NCI-H748 (cell line): Measurements from ENCODE around the gene NKIRAS2.

Source experiments
- DNase-seq: peaks from one replicate; lab custom pipeline; 2025; ENCODE audit not compliant: unreplicated experiment; lab: John Stamatoyannopoulos, UW

Gene NKIRAS2

DNA sequence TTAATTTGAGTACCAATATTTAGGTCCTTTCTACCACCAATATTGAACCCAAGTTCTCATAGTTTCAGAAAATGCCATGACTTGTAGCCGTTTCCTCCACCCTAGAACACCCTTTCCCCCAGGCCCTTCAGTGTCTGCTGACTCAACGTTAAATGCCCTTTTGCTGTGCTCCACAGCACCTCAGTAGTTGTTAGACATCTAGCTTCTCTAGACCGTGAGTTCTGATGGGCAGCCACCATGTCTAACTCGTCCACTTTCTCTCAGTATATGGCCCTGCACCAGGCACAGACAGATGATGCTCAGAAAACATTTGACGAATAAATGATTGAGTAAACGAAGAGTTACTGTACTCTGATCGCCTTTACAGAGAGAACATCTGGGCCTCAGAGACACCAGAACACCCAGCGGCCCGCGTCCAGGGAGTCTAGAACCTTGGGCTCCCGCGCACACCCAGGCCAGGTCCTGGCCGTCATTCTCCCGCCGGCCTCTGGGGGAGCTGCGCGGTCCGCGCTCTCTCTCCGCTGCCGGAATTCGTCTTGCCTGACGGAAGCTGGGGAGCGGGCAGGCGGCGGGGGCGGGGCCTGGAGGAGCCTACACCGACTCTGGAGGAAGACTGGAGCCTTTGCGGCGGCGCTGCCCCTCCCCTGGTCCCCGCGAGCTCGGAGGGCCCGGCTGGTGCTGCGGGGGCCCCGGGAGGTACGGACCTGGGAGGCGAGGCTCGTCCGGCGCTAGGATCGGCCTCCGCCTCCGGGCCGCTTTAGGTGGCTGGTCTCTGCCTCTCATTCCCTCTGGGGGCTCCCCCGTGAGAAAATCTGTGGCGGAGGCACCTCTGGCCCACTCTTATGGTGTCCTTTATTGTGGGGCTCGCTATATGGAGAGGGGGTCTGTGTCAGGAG is at the start of gene NKIRAS2:
NKIRAS2 (plus strand) TSS at position 582 of the 896 bp plus-strand sequence. CDS start 1,488 bp downstream, outside the sequence.
- DNase-seq, result peak; percentile 93

- no peak for DNase-seq
Observed at GRCh38 chr17:41970901-41971331, 49.0 kb upstream of the NKIRAS2 start.

DNA sequence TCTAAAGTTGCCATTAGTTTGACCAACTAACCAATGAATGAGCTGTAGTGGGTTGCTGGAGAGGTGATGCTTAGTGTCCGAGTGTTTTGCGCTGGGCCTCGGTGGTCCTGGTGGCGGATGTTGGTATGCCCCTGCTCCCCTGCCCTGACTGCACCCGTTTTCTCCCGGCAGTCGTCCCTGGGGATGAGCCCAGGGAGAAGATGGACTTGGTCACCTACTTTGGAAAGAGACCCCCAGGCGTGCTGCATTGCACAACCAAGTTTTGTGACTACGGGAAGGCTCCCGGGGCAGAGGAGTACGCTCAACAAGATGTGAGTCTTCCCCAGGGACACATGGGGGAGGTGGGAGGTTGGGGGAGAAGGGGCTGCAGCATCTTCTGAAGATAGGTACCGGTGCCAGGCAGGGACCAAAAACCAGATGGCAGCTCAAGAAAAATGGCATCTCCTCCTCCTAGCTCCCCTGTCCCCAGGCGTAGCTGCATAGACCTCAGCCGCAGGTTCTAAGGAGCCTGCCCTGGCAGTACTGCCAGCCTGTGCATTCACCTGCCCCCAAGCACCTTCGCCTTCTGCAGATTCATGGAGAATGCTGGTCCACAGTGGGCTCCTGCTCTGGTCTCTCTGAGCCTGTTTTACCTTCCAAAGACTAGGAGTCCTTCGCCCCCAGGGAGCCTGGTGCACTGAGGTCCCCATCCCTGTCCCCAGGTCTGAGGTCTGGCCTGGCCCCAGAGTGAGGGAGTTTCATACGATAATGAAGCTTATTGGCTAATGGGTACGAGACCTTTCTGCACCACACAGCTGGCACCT is 48.0 kb upstream of the NKIRAS2 start:
- no peak for DNase-seq

DNA sequence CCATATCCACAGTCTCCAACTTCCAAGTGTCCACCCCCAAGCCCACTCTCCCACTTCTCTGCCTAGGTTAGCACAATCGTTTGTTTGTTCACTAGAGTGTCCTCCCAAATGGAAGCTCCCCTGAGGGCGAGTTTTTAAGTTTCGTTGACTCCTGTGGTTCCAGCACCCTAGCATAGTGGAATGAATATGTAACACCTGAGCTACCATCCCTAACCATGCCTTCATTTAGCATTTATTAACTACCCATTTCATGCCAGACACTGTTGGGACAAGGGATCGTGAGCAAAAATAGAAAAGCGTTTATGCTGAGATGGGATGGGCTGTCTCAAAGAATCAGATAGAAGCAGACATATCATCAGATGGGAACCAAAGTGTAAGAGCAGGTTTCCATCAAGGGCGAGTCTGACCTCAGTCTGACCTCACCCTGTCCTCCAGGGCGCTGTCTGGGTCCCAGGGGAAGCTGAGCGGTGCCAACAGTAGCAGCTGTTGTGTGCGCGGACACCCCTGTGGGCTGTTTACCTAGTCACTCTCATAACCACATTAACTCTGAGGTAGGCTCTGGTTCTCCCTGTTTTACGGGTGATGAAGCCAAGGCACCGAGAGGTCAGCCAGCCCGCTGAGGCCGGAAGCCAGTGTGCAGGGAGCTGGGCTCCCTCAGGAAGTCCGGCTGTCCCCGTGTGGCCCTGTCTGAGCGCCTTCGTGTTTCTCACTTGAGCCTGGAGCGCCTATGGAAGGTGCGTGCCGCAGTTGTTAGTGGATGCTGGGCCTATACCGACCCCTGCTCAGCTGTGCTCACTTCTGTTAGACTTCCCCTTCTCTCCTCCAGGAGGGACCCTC is 47.1 kb upstream of the NKIRAS2 start:
- no peak for DNase-seq

- no peak for DNase-seq
Observed at GRCh38 chr17:41973408-41973811, 46.5 kb upstream of the NKIRAS2 start.

DNA sequence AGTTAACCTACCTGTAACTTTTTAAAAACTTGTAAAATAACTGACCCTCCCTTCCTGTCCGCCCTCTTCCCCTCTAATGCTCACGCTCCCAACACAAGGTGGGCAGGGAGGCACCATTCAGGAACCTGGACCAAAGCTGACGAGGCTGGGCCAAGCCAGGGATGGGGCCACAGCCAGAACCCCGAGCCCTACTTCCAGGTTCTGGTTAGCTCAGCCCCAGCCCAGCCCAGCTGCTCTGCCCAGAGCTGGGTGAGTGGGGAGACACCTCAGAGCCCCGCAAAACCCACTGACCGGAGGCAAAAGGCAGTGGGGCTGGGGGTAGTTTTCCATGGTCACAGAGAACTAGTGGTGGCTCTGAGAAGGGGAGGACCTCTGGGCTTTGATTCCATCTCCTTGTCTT is 45.9 kb upstream of the NKIRAS2 start:
- DNase-seq, result no peak

DNA sequence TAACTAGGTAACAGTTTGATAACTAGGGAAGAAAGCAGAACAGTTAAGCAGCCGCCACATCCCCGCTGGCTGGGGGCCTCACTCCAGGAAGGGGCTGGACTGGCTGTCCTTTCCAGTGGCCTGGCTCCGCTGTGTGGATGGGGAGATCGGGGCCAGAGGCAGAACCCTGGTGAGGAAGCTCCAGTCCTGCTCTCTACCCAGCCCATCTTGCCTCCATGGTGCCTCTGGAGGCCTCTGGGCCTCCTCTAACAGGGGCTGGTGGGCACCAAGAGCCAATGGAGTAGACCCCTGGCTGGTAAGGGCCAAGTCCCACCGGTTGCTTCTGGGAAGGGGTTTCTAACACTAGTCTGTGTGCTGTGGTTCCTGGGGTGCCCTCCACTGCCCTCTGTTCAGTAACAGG is 45.2 kb upstream of the NKIRAS2 start:
- DNase-seq, result no peak

DNA sequence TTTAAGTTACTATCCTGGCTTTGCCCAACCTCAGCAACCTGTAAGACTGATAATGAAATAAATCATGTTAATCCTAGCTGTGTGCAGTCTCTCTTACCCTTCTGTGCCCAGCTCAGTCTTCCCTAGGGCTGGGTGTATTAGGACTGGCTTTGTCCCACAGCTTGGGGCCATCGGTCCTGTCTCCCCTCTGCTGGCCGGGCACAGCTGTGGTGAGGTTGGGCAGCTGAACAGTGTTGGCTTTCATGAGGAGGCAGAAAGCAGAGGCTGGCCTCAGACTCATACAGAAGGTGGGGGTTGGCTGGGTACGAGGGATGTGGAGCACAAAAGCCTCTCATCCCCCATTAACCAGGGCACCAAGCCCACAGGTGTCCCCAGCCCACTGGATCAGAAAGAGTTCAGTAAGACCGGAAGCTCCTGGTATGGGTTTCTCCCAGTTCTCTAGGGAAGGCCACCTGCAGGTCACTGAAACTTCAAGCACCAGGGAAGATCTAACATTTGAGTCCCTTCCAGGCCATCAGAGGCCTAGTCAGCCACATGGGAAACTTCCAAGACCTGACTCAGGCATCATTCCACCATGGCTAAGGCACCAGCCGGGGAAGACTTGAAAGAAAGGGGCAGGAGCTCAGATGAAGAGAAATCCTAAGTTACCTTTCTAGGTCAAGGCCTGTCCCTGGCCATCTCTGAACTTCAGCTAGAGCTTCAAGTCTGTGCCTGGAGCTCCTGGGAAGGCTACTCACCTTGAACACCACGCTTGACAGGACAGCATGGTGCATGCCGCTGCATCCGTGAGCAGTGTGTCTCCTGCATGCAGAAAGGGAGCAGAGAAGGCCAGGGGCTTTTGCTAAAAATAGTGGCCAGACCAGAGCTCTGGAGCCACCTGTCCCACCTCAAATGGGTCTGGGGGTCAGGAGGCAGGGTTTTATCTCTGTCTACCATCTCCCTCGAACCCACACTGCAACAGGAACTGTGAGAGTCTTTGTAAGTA is 44.5 kb upstream of the NKIRAS2 start:
- no peak for DNase-seq

DNA sequence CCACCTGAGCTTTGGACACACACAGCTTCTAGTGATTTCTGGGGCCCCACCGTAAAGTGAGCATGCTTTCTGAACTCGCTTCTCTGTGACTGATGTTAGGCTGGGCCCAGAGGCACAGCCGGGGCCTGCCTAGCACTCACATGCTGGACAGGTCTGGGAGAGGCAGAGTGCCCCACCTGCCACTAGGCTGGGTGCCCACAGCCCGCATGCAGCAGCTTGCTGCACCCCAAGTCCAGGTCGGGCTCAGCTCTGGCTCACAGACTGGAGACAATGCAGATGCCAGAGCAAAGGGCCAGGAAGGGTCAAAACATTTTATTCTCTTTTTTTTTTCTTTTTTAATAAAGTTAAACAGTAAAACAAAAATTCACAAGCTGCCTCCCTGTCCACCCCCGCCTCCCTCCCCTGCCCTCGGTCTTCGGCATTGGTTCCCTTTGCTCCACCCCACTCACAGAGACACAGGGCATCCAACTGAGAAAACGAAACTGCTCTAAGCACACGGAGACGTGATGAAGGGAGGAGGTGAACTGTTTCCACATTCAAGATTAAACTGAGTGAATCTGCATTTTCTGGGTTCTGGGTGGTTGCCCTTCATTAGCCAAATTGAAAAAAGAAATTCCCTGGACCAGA is 43.6 kb upstream of the NKIRAS2 start:
- no peak for DNase-seq

DNA sequence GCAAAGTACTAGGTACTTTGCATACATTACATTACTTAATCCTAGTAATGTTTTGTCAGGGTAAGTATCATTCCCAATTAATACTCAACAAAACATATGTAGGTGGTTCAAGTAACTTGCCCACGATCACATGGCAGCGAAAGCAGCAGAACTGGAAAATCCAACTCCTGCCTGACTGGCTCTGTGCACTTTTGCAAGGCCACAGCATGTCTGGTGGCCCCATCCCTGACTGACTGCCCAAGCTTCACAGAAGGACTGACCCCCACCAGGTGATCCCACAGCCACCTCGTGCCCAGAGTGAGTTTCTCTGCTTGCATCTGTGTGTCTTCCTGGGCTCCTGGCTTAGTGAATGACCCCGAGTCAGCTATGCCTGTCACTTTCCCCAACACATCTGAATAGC is 41.9 kb upstream of the NKIRAS2 start:
- no peak for DNase-seq

GRCh38 chr17:41982026-41982760 is 37.7 kb upstream of the NKIRAS2 start:
- DNase-seq, result no peak

DNA sequence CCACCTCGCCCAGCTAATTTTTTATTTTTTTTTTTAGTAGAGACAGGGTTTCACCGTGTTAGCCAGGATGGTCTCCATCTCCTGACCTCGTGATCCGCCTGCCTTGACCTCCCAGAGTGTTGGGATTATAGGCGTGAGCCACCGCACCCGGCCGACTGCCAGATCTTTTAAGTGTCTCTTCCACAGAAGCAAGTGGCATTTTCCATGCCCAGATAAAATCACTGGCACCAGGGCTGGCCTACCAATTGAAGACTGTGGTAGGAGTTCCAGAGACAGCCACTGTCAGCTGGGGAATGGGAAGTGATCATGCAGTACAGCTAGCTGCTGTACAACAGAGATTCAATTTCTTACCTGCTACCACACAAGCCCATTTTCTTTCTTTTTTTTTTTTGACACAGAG is 35.4 kb upstream of the NKIRAS2 start:
- DNase-seq, result no peak

DNA sequence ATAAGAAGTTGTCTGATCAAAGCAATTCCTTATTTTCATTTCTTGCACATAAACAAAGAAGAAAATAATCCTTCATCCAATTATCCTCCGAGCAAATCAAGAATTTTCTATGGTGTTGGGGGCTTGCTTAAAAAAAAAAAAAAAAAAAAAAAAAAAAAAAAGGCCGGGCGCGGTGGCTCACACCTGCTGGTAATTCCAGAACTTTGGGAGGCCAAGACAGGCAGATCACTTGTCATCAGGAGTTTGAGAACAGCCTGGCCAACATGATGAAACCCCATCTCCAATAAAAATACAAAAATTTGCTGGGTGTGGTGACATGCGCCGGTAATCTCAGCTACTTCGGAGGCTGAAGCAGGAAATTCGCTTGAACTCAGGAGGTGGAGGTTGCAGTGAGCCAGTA is 34.0 kb upstream of the NKIRAS2 start:
- no peak for DNase-seq

GRCh38 chr17:41986634-41987033 is 33.3 kb upstream of the NKIRAS2 start:
- DNase-seq, result no peak

- DNase-seq, result no peak
Observed at GRCh38 chr17:41987642-41988041, 32.2 kb upstream of the NKIRAS2 start.

DNA sequence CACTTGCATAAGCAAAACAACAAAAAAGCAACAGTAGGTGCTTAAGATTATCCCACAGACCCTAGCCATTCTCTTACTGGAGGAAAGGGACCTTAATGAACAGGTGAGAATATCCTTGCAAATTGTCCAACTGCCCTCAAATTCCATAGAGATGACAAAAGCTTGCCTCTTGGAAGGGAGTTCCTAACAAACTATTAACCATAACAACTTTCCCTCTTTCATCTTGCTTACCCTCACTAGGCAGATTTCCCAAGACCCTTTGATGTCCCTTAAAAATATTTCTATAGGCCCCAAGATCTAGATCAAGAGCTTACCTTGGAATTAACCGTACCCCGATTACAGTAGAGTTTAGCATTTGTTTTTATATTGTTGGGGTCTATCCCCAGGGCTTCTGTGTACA is 31.5 kb upstream of the NKIRAS2 start:
- DNase-seq, result no peak

GRCh38 chr17:41989702-41990419 is 30.0 kb upstream of the NKIRAS2 start:
- DNase-seq, result no peak

DNA sequence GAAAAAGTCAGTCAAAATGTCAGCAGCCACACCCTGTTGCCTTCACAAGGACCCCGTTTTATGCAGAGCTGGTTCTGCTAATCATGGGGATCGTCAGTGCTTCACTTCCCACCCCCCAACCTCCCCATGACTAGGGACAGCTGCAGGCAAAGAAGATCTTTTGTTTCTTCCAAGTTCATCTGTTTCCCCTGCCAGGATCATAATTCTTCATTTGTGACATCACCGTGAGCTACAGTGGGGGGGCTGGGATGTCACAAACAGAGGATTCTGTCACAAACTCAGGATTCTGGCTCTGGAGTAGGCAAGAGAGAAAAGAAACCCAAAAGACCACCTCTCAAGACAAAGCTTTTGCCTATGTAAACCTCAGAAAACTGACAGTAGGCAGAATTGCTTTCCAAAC is 27.3 kb upstream of the NKIRAS2 start:
- DNase-seq, result no peak
